A549 (cell line): Measurements from ENCODE around the gene CST4. TPM values are rescaled to one million over a fixed set of nuclear protein-coding genes. Genes with fewer than 3 reads are reported as not detected.
A peak's percentile ranks its signal among the peaks of the same experiment; 100 is the strongest.
"Not testable (repeated sequence)": the region's sequence is repeated elsewhere in the genome, so short reads cannot be mapped to it uniquely, and the experiment has no call there.

ENCODE experiments used
- ATAC-seq, 2 experiments: fragments of 200-7000 bp in 1 of 2; fragments of >200 bp in 1 of 2; cut with Nextera tagmentation in 1 of 2; cut with Tn5 transposase in 1 of 2; 3 replicates each; pipeline versions ENCODE4 v1.8.0 to v1.9.1; 2018 to 2020; ENCODE audit warnings: mild to moderate bottlenecking in 1 of 2, moderate library complexity in 1 of 2
- CTCF ChIA-PET: fragments of 300-600 bp; sonication (Branson Sonifier 250); formaldehyde crosslinking; extraction: SDS; loops from one replicate; lab custom pipeline; 2021; ENCODE audit warnings: antibody characterized with exemption, inconsistent platforms; lab: Yijun Ruan, JAX
- POLR2A ChIA-PET: fragments of 350-600 bp; formaldehyde crosslinking; extraction: SDS; loops from one replicate; lab custom pipeline; 2021; ENCODE audit warnings: antibody characterized with exemption, inconsistent platforms; lab: Yijun Ruan, JAX
- DNase-seq, 2 experiments: peaks; one replicate each; pipeline versions ENCODE4 v3.0.0 to v3.0.0-alpha.2; 2011 to 2016; ENCODE audit warnings: low read depth in 1 of 2, low spot score in 1 of 2
- FAIRE-seq: peaks from 2 replicates; lab custom pipeline; 2011; peaks lifted over from hg19 to GRCh38; lab: Jason Lieb, UNC
- H3K27ac ChIP-seq, 2 experiments: fragments of >200 bp; sonication (Bioruptor Twin); formaldehyde crosslinking; 3 replicates each; pipeline ENCODE4 v1.5.1; 2016 to 2017
- H3K4me1 ChIP-seq: fragments of >200 bp; sonication (Bioruptor Twin); formaldehyde crosslinking; 3 replicates; pipeline ENCODE4 v1.6.1; 2016
- H3K4me2 ChIP-seq: fragments of >200 bp; sonication (Bioruptor Twin); formaldehyde crosslinking; 3 replicates; pipeline ENCODE4 v1.6.1; 2016
- H3K4me3 ChIP-seq: fragments of >200 bp; sonication (Bioruptor Twin); formaldehyde crosslinking; 3 replicates; pipeline ENCODE4 v1.5.1; 2016
- H3K9me3 ChIP-seq: fragments of >200 bp; sonication (Bioruptor Twin); formaldehyde crosslinking; 3 replicates; pipeline ENCODE4 v1.6.1; 2016
- HDAC2 ChIP-seq: fragments of 200-600 bp; sonication (generic); IDR thresholded peaks from 2 replicates; pipeline ENCODE4 v1.6.1; 2016
- HMGXB4 ChIP-seq: fragments of 250-450 bp; sonication (Bioruptor Pico); IDR thresholded peaks from 2 replicates; pipeline ENCODE4 v1.5.0; 2021; ENCODE audit warnings: mild to moderate bottlenecking, moderate library complexity, borderline replicate concordance
- PBX3 ChIP-seq: IDR thresholded peaks from 2 replicates; pipeline ENCODE4 v1.6.1; 2012
- WGBS: methylation state at CpG from one replicate; pipeline ENCODE4 v1.1.6; 2017; ENCODE audit errors: missing lambda C conversion rate; 5-methylcytosine and 5-hydroxymethylcytosine counted together
- polyA plus RNA-seq, 4 experiments: library from polyadenylated mRNA; depleted of rRNA in 3 of 4; stranded (reverse); fragments of >200 nt; fragmentation: RNase III in 1 of 4; extraction: RNeasy Plus Mini Kit Qiagen cat#74134 plus additional on column Dnase treatment in 1 of 4; gene quantifications; 2 replicates in 3 of 4; 3 replicates in 1 of 4; pipeline ENCODE4 v1.2.3, GENCODE V29; 2011 to 2017
- small RNA-seq, 6 experiments: library from RNA; depleted of rRNA; stranded (forward); fragments of <200 nt; gene quantifications; one replicate each; pipeline ENCODE3, GENCODE V24; 2012

Gene CST4
- polyA plus RNA-seq, 2 of the 4 experiments (the other 2 are of a cell fraction), result not detected

- ChIA-PET CTCF (interaction anchor here (1.0 to 1.3 kb wide), 4 partner anchors 10 to 196 kb away, joined by 3 to 10 read pairs (median 4); no protein-coding TSS in a partner anchor), POLR2A (interaction anchor here (0.7 to 2.0 kb wide), 4 partner anchors 8 to 14 kb away, joined by 3 to 19 read pairs (median 8); no protein-coding TSS in a partner anchor)
- ATAC-seq (no peak), FAIRE-seq (no peak), DNase-seq (no peak)
- TF ChIP-seq HMGXB4 (CRISPR knock-in tag) (no peak), PBX3 (0 out of 2 replicates have a peak, but pooled peaks have one; percentile 6)
- WGBS, result 24% methylated on average over 4 of the region's 4 CpGs
- no peaks in the 10 kb centered on the region for H3K9me3 ChIP-seq
- peak overlapping the region; percentile 94 to 99 for H3K27ac ChIP-seq
- H3K4me3 ChIP-seq, result peak overlapping the region; percentile 95
- peaks cover 15% of the 10 kb centered on the region for H3K4me1 ChIP-seq
- H3K4me2 ChIP-seq, result peak overlapping the region; percentile 90
Measured at GRCh38 chr20:23636908-23637281, 51.9 kb downstream of the CST4 start.

GRCh38 chr20:23636182-23636907 lies 52.5 kb downstream of the CST4 start:
- peaks cover 15% of the 10 kb centered on the region for H3K4me1 ChIP-seq
- ChIA-PET POLR2A (interaction anchor here (0.7 to 2.0 kb wide), 4 partner anchors 7 to 13 kb away, joined by 3 to 19 read pairs (median 8); no protein-coding TSS in a partner anchor), CTCF (interaction anchor here (1.0 to 1.3 kb wide), 4 partner anchors 10 to 195 kb away, joined by 3 to 10 read pairs (median 4); no protein-coding TSS in a partner anchor)
- ATAC-seq (no peak), FAIRE-seq (no peak)
- peak overlapping the region; percentile 94 to 99; a peak in 5 of 6 replicates for H3K27ac ChIP-seq
- H3K4me3 ChIP-seq, result peak overlapping the region; percentile 95
- TF ChIP-seq HDAC2 (no peak), PBX3 (no peak)
- TF ChIP-seq, all 56 proteins: peak for 0
- DNase-seq, result no peak
- H3K9me3 ChIP-seq, result no peaks in the 10 kb centered on the region
- peak overlapping the region; percentile 90 for H3K4me2 ChIP-seq
- 93% methylated on average over 18 of the region's 19 CpGs for WGBS

- H3K4me3 ChIP-seq, DNase-seq, H3K27ac ChIP-seq, FAIRE-seq, H3K9me3 ChIP-seq, ATAC-seq, POLR2A ChIA-PET: not testable (repeated sequence)
- WGBS, result 90% methylated on average over 2 of the region's 2 CpGs
- Histone ChIP-seq H3K4me1 (peaks cover 15% of the 10 kb centered on the region), H3K4me2 (peak overlapping the region; percentile 90)
- CTCF ChIA-PET, result interaction anchor here (1.3 kb wide), 1 partner anchor 9 kb away, joined by 3 read pairs; no protein-coding TSS in a partner anchor
Measured at GRCh38 chr20:23635768-23636090, 53.1 kb downstream of the CST4 start.

Small RNA genes lying within 50 kb of the gene (small RNA-seq; reads per million reads assigned to genes)
- gene CST2P1, result 0 reads per million in 6 experiments

Other genes starting within 250 kb of the CST4 start
- gene CSTL1, start 249.4 kb downstream of the CST4 start, polyA plus RNA-seq (2011; rRNA removed), result not detected in 2 replicates
- not detected in 3 replicates for gene CSTL1, start 249.4 kb downstream of the CST4 start, polyA plus RNA-seq (2017; fragmentation: RNase III; extraction: RNeasy Plus Mini Kit Qiagen cat#74134 plus additional on column Dnase treatment)
- gene CST11, start 236.2 kb downstream of the CST4 start, polyA plus RNA-seq (2011; rRNA removed), result not detected in 2 replicates
- not detected in 3 replicates for gene CST11, start 236.2 kb downstream of the CST4 start, polyA plus RNA-seq (2017; fragmentation: RNase III; extraction: RNeasy Plus Mini Kit Qiagen cat#74134 plus additional on column Dnase treatment)
- not detected in 2 replicates for gene CST8, start 197.9 kb downstream of the CST4 start, polyA plus RNA-seq (2011; rRNA removed)
- not detected in 3 replicates for gene CST8, start 197.9 kb downstream of the CST4 start, polyA plus RNA-seq (2017; fragmentation: RNase III; extraction: RNeasy Plus Mini Kit Qiagen cat#74134 plus additional on column Dnase treatment)
- not detected in 2 replicates for gene CST9L, start 120.6 kb downstream of the CST4 start, polyA plus RNA-seq (2011; rRNA removed)
- not detected in 3 replicates for gene CST9L, start 120.6 kb downstream of the CST4 start, polyA plus RNA-seq (2017; fragmentation: RNase III; extraction: RNeasy Plus Mini Kit Qiagen cat#74134 plus additional on column Dnase treatment)
- not detected in 2 replicates for gene CST9, start 83.1 kb downstream of the CST4 start, polyA plus RNA-seq (2011; rRNA removed)
- gene CST9, start 83.1 kb downstream of the CST4 start, polyA plus RNA-seq (2017; fragmentation: RNase III; extraction: RNeasy Plus Mini Kit Qiagen cat#74134 plus additional on column Dnase treatment), result not detected in 3 replicates
- gene CST3, start 51.1 kb downstream of the CST4 start, polyA plus RNA-seq (2011; rRNA removed), result 136 and 179 TPM in 2 replicates
- 229 to 259 TPM (median 238 TPM) in 3 replicates for gene CST3, start 51.1 kb downstream of the CST4 start, polyA plus RNA-seq (2017; fragmentation: RNase III; extraction: RNeasy Plus Mini Kit Qiagen cat#74134 plus additional on column Dnase treatment)
- 2.1 TPM in 2 replicates for gene CST1, start 61.9 kb upstream of the CST4 start, polyA plus RNA-seq (2011; rRNA removed)
- 0.28 to 0.63 TPM (median 0.44 TPM) in 3 replicates for gene CST1, start 61.9 kb upstream of the CST4 start, polyA plus RNA-seq (2017; fragmentation: RNase III; extraction: RNeasy Plus Mini Kit Qiagen cat#74134 plus additional on column Dnase treatment)
- gene CST2, start 137.7 kb upstream of the CST4 start, polyA plus RNA-seq (2011; rRNA removed), result not detected in 2 replicates
- gene CST2, start 137.7 kb upstream of the CST4 start, polyA plus RNA-seq (2017; fragmentation: RNase III; extraction: RNeasy Plus Mini Kit Qiagen cat#74134 plus additional on column Dnase treatment), result 0.13 TPM in 1 of 3 replicates, not detected in the others
- not detected in 2 replicates for gene CST5, start 190.7 kb upstream of the CST4 start, polyA plus RNA-seq (2011; rRNA removed)
- not detected in 3 replicates for gene CST5, start 190.7 kb upstream of the CST4 start, polyA plus RNA-seq (2017; fragmentation: RNase III; extraction: RNeasy Plus Mini Kit Qiagen cat#74134 plus additional on column Dnase treatment)